ENCODE data around the gene NCOA1.
"Not testable (repeated sequence)": the region's sequence is repeated elsewhere in the genome, so short reads cannot be mapped to it uniquely, and the experiment has no call there.

The NCOA1 gene

DNA sequence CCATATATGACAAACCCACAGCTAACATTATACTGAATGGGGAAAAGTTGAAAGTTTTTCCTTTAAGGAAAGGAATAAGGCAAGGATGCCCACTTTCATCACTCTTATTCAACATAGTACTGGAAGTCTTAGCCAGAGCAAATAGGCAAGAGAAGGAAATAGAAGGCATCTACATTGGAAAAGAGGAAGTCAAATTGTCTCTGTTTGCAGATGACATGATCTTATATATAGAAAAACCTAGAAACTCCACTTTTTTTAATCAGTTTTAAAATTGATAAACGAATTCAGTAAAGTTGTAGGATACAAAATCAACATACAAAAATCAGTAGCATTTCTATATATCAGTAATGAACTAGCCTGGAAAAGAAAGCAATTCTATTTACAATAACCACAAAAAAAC, 90.9 kb downstream of the NCOA1 start:
- DNase-seq, result not testable (repeated sequence)

DNA sequence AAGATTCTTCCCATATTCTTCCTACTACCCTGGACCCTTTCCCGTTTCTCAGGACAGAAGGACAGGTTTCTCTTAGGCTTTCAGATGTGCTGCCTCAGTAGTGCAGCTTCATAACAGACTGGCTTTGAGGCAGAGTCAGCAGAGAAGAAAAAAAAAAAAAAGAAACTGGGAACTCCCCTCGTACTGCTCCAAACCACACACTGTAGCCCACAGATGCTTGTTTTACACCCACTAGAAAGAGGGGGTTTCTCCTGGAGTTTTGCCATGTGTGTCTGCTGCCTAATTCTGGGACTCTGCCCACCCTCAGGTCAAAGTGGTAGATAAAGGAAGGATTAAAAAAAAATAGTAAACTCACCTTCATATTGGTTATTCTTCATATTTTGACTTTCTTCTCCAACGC, 95.9 kb downstream of the NCOA1 start:
- peak in 1 of 2 experiments; percentile 39 for DNase-seq

DNA sequence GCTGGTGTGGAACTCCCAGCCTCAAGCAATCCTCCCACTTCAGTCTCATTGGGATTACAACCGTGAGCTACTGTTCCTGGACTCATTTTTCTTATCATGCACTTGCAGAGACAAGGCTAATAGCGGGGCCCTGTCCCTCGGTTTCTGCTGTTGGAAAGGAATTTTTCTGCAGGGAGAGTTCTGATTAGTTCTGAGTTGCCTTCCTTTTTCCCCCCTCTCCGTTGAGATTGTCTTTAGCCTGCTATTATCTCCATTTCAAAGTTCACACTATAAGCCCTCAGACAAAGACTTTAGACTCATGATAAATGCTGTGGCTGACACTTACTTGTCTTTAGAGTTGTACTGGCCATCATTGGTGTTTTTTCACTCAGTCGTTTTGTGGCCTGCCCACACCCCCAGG, 97.2 kb downstream of the NCOA1 start:
- DNase-seq, result no peak

GRCh38 chr2:24592441-24593100, 101.5 kb downstream of the NCOA1 start:
- no peak for DNase-seq

GRCh38 chr2:24594283-24594682, 103.2 kb downstream of the NCOA1 start:
- no peak for DNase-seq

DNA sequence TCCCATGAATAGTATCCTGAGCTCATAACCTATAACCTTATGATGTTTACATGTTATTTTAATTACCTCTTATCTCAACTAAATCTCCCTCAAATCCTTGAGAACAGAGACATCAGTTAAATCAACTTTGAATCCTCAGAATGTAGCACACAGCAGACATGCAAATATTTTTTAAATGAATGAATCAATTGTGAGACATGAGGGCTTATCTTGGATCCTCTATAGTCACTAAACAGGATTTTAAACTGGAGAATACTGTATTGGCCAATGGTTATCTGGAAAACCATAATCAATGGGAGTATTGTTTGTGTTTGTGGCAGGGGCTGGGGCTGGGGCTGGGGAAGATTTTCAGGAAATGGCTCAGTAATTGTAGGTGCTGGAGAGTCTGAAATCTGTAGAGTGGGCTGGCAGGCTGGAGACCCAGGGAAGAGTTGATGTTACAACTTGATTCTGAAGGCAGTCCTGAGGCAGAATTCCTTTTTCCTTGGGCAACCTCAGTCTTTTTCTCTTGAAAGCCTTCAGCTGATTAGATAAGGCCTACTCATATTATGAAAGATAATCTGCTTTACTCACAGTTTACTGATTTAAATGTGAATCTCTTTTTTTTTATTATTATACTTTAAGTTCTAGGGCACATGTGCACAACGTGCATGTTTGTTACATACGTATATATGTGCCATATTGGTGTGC, 106.3 kb downstream of the NCOA1 start:
- no peak for DNase-seq

DNA sequence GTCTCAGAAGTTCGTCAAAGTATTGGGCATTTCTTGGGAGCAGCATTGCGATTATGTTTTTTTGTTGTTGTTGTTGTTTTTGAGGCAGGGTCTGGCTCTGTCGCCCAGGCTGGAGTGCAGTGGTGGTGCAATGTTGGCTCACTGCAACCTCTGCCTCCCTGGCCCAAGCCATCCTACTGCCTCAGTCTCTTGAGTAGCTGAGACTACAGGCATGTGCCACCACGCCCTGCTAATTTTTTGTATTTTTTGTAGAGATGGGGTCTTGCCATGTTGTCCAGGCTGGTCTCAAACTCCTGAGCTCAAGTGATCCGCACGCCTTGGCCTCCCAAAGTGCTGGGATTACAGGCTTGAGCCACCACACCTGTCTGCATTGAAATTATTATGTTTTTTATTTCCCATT, 109.1 kb downstream of the NCOA1 start:
- not testable (repeated sequence) for DNase-seq

DNA sequence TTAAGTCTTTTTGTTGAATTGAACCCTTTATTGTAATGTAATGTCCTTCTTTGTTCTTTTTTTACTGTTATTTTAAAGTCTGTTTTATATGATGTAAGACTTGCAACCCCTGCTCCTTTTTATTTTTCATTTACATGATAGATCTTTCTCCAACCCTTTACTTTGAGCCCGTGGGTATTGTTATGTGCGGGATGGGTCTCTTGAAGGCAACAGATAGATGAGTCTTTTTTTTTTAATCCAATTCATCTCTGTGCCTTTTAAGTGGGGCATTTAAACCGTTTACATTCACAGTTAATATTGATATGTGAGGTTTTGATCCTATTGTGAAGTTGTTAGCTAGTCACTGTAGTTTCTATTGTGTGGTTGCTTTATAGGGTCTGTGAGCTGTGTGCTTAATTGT, 120.6 kb downstream of the NCOA1 start:
- no peak for DNase-seq

- DNase-seq, result peak in 1 of 2 experiments; percentile 24
These were observed 122.2 kb downstream of the NCOA1 start for GRCh38 chr2:24613154-24613814.

DNA sequence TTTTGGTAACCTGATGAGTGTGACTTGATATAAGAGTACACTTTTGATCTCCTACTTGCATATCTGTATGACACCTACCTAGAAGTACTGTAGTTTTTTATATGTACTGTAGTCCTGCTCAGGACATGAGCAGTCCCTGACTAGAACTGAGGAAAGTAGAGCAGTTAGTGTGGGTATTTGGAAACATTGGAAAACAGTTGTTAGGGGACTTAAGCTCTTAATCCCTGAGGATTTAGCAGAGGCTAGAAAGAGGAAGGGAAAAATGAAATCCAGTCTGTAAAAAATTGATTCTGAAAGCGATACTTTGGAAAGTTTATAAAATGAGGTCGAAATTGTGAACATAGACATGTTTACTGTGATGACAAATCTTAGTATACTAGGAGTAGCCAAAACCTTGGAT, 125.6 kb downstream of the NCOA1 start:
- DNase-seq, result no peak

- no peak for DNase-seq
These were observed 126.4 kb downstream of the NCOA1 start for GRCh38 chr2:24617424-24617823.

DNA sequence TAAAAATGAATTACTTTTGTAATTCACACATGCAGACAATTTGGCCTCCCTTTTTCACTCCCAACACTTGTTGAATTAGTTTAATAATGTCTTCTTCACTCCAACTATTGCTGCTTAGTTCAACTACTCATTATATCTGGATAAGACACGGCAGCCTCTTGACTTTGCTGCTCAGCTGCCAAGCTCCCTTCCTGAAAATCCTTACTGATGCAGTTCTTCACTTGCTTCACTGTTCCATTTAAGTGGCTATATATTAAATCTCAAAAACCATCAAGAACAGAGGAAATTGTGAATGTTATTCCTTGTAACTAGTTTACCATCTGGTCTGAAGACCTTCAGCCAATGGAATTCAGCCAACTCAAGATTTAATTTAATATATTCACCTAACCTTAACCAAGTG, 127.1 kb downstream of the NCOA1 start:
- no peak for DNase-seq

DNA sequence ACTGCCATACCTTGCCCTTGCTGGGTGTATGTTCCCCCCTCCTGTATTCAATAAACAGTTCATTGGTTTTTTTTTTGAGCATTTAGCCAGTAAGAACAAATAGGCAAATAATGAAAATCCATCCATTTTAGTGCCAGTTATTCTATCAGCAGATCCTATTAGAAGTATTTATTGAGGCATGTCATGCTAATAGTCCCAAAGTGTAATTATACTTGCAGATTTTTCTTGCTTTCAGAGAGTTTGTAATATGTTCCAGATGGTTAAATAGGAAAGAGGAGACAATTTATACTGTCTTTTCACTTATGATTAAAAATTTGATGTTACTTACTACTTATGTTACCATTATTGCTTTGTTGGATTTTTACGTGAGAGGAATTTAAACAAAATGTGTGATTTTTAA, 127.6 kb downstream of the NCOA1 start:
- DNase-seq, result no peak

DNA sequence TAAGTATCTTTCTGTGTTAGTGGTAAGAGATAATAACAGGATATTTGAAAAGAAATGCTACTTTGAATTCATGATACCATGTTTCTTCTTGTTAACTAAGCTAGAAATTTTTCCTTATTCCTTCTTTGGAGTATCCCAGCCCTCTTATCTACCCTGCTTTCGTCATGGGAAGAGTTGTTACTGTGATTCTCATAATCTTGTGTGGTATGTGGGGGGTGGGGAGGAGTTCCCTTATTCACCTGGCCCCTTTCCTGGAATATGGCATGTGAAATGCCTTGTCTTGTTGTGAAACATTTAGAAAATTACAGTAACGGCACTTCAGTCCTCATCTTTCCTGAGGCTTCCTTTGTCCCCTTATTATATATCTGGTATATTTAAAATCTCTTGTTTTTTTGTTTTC, 129.9 kb downstream of the NCOA1 start:
- no peak for DNase-seq

DNA sequence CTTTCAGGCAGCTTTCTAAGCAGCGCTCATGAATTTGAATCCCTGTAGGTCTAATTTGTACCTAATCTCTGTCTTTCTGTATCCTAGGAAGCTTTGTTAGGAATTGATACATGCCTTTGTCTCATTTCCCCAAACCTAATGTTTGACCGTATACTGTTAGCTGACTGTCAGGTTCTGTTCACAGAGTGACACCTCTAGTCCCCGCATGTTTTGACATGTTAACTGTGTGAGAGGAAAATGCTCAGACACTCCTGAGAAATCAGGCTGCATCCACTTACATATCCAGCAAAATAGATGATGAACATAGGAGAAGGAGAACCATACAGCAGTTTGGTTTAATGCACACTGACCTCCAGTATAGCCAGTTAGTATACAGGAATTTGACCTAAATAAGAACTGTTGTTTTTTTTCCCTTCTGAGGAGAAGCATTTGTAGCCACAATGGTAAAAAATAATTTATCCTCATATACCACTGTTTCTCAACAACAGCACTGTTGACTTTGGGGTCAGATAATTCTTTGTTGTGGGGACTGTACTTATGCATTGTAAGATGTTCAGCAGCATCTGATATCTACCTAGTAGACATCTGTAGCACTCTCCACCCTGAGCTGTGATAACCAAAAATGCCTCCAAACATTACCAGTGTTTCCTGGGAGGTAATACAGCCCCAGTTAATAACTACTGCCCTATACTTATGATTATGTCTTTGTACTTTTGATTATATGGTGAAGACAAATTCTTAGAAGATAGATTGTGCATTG, 130.9 kb downstream of the NCOA1 start:
- DNase-seq, result no peak

- no peak for DNase-seq
These were observed 132.5 kb downstream of the NCOA1 start for GRCh38 chr2:24623535-24623934.

DNA sequence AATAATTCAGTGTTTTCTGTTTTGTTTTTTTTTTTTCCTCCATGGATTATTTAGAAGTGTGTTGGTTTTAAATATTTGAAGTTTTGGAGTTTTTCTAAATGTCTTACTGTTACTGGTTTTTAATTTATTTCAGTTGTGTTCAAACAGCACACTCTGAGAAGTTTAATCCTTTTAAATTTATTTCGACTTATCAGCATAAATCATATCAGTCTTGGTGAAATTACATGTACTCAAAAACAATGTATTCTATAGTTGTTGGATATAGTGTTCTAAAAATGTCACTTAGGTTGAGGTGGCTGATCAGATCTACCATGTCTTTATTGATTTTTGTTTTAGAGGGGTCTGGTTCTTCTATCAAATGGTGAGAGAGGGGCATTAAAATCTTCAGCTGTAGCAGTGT, 134.7 kb downstream of the NCOA1 start:
- no peak for DNase-seq

DNA sequence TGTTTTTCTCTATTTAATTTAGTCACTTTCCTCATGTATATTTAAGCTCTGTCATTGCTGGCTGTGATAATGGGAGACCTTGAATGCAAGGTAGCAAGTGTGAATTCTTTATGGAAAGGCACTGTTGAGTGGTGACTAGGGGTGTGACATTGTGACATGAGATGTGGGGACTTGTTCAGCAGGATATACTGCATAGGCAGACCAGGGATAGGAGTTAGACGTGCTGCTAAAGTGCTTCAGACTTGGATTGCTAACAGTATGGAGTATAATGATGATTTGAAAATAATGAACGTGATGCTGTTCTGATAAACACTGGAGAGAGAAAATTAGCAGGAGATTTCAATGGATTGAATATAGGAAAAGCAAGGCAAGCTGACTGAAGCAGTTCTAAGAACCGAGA, 135.1 kb downstream of the NCOA1 start:
- DNase-seq, result no peak

DNA sequence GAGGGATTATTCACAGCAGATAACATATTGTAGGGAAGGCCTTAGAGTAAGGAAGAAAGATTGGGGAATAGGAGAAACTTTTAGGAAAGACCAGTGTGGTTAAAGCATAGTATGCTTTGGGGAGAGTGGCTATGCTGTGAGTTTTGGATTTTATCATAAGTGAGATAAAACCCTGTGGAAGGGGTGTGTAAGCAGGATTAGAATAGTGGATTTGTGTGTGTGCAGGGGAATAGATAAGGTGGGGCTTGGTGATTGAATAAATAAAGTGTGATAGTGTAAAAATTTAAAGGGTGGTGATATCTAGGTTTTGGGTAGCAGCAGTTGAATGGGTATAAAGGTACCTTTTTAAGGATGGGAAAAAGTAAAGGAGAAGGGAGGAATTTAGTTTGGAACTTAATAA, 137.7 kb downstream of the NCOA1 start:
- DNase-seq, result no peak

GRCh38 chr2:24632172-24632571, 141.1 kb downstream of the NCOA1 start:
- DNase-seq, result no peak

GRCh38 chr2:24635181-24635580, 144.1 kb downstream of the NCOA1 start:
- no peak for DNase-seq

GRCh38 chr2:24638568-24638967, 147.5 kb downstream of the NCOA1 start:
- no peak for DNase-seq

DNA sequence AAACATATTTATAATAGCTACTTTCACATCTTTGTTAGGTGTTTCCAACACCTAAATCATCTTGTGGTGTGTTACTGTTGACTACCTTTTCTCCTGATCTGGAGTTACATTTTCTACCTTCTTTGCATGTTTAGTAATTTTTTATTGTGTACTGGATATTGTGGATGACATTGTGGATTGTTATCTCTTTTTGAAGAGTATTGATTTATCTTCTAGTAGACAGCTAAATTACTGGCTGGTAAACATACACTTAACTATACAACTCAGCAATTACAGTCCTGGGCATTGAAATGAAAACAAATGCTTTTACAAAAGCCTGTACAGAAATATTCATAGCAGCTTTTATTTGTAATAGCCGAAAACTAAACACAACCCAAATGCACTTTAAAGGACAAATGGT, 151.3 kb downstream of the NCOA1 start:
- no peak for DNase-seq

DNA sequence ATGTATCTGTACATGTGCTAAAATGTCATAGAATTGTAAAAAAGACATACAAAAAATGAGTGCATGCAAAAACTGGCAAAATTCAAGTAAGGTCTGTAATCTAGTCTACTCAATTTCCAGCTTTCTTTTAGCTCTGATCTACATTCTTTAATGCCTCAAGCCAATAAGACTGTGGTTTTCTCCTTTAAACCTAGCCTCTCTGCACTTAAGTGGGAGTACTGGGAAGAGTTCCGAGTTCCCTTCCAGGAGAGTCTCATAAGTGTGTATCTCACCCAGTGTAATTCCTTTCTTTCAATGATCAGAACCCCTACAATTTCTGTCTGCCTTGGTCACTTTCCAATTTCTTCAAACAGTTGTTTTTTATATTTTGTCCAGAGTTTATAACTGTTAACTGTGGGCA, 152.0 kb downstream of the NCOA1 start:
- DNase-seq, result no peak
